ENCODE measurements around the gene ANKRD39. TPM values are rescaled to one million over a fixed set of nuclear protein-coding genes. Genes with fewer than 3 reads are reported as not detected.

ANKRD39 gene
- total and polyA plus RNA-seq, 4 donors = 4.7 to 22.7 (median 10.7) TPM

DNA sequence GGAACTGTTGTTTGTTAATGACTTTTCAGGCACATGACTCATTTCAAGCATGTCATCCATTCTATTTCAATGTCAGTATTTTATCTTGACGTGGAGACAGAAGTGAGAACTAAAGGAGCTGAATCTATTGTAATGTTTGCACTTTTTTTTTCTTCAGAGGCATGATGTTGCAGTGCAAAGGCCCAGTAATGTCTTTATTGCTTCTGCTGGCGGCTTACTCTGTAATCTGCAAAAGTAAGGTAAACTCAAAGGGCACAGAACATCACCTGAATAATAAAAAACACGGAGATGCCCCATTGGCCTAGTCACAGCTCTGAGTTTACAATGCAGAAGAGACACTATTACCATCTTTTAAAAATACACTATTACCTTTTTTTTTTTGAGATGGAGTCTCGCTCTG is 44.2 kb downstream of the ANKRD39 start:
- Histone ChIP-seq H3K27me3 (ENCODE audit: control insufficient read depth in 4 of 4, insufficient read depth in 4 of 4, low read length in 3 of 4) (no peaks in the 10 kb centered on the region), H3K27ac (ENCODE audit: low read depth in 1 of 2, low read length in 2 of 2) (no peak overlapping the region), H3K4me3 (ENCODE audit: low read depth in 1 of 3, low read length in 3 of 3) (no peak overlapping the region), H3K4me1 (ENCODE audit: control insufficient read depth in 4 of 4, insufficient read depth in 4 of 4, low read length in 3 of 4) (peaks cover 4 to 33% (median 25%) of the 10 kb centered on the region in 4 donors), H3K36me3 (ENCODE audit: control insufficient read depth in 4 of 4, insufficient read depth in 3 of 4, low read depth in 1 of 4, low read length in 3 of 4) (no peaks in the 10 kb centered on the region), H3K9me3 (ENCODE audit: control insufficient read depth in 4 of 4, low read length in 3 of 4) (no peaks in the 10 kb centered on the region), H3K9ac (ENCODE audit: low read depth in 1 of 2, low read length in 2 of 2) (no peak overlapping the region)
- WGBS = 88% methylated on average over 4 of the region's 4 CpGs
- DNase-seq (ENCODE audit: low spot score) = no peak
- TF ChIP-seq RXRA (IDR thresholded peaks at IDR 0.05) = no peak
- TF ChIP-seq, protein P1, sequence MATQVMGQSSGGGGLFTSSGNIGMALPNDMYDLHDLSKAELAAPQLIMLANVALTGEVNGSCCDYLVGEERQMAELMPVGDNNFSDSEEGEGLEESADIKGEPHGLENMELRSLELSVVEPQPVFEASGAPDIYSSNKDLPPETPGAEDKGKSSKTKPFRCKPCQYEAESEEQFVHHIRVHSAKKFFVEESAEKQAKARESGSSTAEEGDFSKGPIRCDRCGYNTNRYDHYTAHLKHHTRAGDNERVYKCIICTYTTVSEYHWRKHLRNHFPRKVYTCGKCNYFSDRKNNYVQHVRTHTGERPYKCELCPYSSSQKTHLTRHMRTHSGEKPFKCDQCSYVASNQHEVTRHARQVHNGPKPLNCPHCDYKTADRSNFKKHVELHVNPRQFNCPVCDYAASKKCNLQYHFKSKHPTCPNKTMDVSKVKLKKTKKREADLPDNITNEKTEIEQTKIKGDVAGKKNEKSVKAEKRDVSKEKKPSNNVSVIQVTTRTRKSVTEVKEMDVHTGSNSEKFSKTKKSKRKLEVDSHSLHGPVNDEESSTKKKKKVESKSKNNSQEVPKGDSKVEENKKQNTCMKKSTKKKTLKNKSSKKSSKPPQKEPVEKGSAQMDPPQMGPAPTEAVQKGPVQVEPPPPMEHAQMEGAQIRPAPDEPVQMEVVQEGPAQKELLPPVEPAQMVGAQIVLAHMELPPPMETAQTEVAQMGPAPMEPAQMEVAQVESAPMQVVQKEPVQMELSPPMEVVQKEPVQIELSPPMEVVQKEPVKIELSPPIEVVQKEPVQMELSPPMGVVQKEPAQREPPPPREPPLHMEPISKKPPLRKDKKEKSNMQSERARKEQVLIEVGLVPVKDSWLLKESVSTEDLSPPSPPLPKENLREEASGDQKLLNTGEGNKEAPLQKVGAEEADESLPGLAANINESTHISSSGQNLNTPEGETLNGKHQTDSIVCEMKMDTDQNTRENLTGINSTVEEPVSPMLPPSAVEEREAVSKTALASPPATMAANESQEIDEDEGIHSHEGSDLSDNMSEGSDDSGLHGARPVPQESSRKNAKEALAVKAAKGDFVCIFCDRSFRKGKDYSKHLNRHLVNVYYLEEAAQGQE (IDR thresholded peaks at IDR 0.05) = no peak
- TF ChIP-seq, protein P2, sequence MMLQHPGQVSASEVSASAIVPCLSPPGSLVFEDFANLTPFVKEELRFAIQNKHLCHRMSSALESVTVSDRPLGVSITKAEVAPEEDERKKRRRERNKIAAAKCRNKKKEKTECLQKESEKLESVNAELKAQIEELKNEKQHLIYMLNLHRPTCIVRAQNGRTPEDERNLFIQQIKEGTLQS (IDR thresholded peaks at IDR 0.05) = no peak
- no peak for TF ChIP-seq EGR1 (IDR thresholded peaks at IDR 0.05; ENCODE audit: low read depth in 2 of 2)

DNA sequence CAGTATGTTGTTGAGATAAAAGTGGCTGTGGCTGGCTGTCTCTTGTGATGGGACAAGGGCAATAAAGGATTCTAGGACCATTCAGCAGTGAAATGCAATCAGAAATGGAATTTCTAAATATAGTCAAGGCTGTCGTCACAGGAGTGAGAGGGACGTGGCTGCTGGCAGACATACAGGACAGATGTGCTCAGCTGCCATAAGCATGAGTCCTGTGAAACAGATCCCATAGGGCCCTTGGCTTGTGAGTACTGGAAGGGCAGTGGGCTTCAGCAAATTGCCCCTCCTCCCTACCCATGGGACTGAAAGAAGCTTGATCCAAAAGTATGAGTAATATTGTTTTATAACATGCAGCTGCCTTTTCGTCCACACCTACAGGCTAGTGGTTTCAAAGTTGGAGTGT is 45.9 kb downstream of the ANKRD39 start:
- H3K27ac ChIP-seq (ENCODE audit: low read depth in 1 of 2, low read length in 2 of 2) = no peak overlapping the region
- WGBS = 66% methylated on average over 3 of the region's 3 CpGs
- no peak for DNase-seq (ENCODE audit: low spot score)

DNA sequence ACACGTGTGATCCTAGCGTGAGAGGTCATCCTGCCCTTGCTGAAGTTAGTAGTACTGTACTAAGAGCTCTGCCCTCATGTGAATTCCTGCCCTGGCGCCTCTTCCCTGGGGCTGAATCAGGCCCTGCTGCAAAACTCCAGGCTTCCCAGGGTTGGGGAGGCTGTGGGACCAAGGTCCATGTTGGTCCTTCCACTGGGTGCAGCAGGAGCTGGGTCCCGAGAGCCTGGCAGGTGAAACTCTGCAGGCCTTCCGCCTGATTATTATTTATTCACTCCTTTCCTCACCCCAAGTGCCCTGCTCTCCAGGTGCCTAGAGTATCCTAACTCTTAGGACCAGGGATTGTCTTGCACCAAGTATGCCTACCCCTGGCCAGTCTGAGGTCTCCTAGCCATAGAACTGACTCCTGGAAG is 47.0 kb downstream of the ANKRD39 start:
- H3K4me3 ChIP-seq (ENCODE audit: low read depth in 1 of 3, low read length in 3 of 3) = no peak overlapping the region
- no peaks in the 10 kb centered on the region for H3K36me3 ChIP-seq (ENCODE audit: control insufficient read depth in 4 of 4, insufficient read depth in 3 of 4, low read depth in 1 of 4, low read length in 3 of 4)
- no peak overlapping the region for H3K9ac ChIP-seq (ENCODE audit: low read depth in 1 of 2, low read length in 2 of 2)
- H3K27ac ChIP-seq (ENCODE audit: low read depth in 1 of 2, low read length in 2 of 2) = no peak overlapping the region
- 78% methylated on average over 5 of the region's 5 CpGs for WGBS
- no peaks in the 10 kb centered on the region for H3K27me3 ChIP-seq (ENCODE audit: control insufficient read depth in 4 of 4, insufficient read depth in 4 of 4, low read length in 3 of 4)
- peaks cover 1 to 15% (median 8%) of the 10 kb centered on the region in 4 donors for H3K4me1 ChIP-seq (ENCODE audit: control insufficient read depth in 4 of 4, insufficient read depth in 4 of 4, low read length in 3 of 4)
- no peak for DNase-seq (ENCODE audit: low spot score)
- peak; percentile 25 for TF ChIP-seq HNF4G (IDR thresholded peaks at IDR 0.05)
- TF ChIP-seq, protein P3, sequence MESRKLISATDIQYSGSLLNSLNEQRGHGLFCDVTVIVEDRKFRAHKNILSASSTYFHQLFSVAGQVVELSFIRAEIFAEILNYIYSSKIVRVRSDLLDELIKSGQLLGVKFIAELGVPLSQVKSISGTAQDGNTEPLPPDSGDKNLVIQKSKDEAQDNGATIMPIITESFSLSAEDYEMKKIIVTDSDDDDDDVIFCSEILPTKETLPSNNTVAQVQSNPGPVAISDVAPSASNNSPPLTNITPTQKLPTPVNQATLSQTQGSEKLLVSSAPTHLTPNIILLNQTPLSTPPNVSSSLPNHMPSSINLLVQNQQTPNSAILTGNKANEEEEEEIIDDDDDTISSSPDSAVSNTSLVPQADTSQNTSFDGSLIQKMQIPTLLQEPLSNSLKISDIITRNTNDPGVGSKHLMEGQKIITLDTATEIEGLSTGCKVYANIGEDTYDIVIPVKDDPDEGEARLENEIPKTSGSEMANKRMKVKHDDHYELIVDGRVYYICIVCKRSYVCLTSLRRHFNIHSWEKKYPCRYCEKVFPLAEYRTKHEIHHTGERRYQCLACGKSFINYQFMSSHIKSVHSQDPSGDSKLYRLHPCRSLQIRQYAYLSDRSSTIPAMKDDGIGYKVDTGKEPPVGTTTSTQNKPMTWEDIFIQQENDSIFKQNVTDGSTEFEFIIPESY (IDR thresholded peaks at IDR 0.05) = no peak
- peak in 1 of 2 donors; percentile 38 for TF ChIP-seq HNF4A (conservative IDR thresholded peaks at IDR 0.05)
- no peaks in the 10 kb centered on the region for H3K9me3 ChIP-seq (ENCODE audit: control insufficient read depth in 4 of 4, low read length in 3 of 4)

More for the DNA sequence above, 45.9 kb downstream of the ANKRD39 start:
- no peaks in the 10 kb centered on the region for H3K27me3 ChIP-seq (ENCODE audit: control insufficient read depth in 4 of 4, insufficient read depth in 4 of 4, low read length in 3 of 4)
- H3K36me3 ChIP-seq (ENCODE audit: control insufficient read depth in 4 of 4, insufficient read depth in 3 of 4, low read depth in 1 of 4, low read length in 3 of 4) = no peaks in the 10 kb centered on the region
- TF ChIP-seq RXRA (IDR thresholded peaks at IDR 0.05) (no peak), FOXA2 (IDR thresholded peaks at IDR 0.05) (no peak), FOXA1 (IDR thresholded peaks at IDR 0.05) (no peak), RAD21 (IDR thresholded peaks at IDR 0.05) (no peak), NR2F2 (IDR thresholded peaks at IDR 0.05) (no peak), HNF4G (IDR thresholded peaks at IDR 0.05) (no peak), EGR1 (IDR thresholded peaks at IDR 0.05; ENCODE audit: low read depth in 2 of 2) (no peak), JUND (IDR thresholded peaks at IDR 0.05) (no peak), GABPA (IDR thresholded peaks at IDR 0.05 in 1 of 2, conservative IDR thresholded peaks at IDR 0.05 in 1 of 2) (no peak)
- TF ChIP-seq, protein P2 (IDR thresholded peaks at IDR 0.05) = no peak
- H3K9me3 ChIP-seq (ENCODE audit: control insufficient read depth in 4 of 4, low read length in 3 of 4) = no peaks in the 10 kb centered on the region
- peaks cover 1 to 16% (median 8%) of the 10 kb centered on the region in 4 donors for H3K4me1 ChIP-seq (ENCODE audit: control insufficient read depth in 4 of 4, insufficient read depth in 4 of 4, low read length in 3 of 4)
- no peak overlapping the region for H3K4me3 ChIP-seq (ENCODE audit: low read depth in 1 of 3, low read length in 3 of 3)
- no peak overlapping the region for H3K9ac ChIP-seq (ENCODE audit: low read depth in 1 of 2, low read length in 2 of 2)
